Epithelial cell of proximal tubule (primary cell): Measurements from ENCODE around the gene LGALS12. TPM values are rescaled to one million over a fixed set of nuclear protein-coding genes. Genes with fewer than 3 reads are reported as not detected.
A peak's percentile ranks its signal among the peaks of the same experiment; 100 is the strongest.
"Not testable (repeated sequence)": the region's sequence is repeated elsewhere in the genome, so short reads cannot be mapped to it uniquely, and the experiment has no call there.

ENCODE experiments used
- DNase-seq: peaks from one replicate; pipeline ENCODE4 v3.0.0-alpha.2; 2011; ENCODE audit warnings: low read depth
- H3K4me3 ChIP-seq: 2 replicates; pipeline ENCODE4 v1.5.1; 2011; ENCODE audit warnings: low read depth, mild to moderate bottlenecking, low read length
- total RNA-seq: library from RNA; depleted of rRNA; stranded (reverse); fragments of >200 nt; gene quantifications from 2 replicates; pipeline ENCODE4 v1.2.3, GENCODE V29; 2015
- TF ChIP-seq, protein P1 (sequence below): conservative IDR thresholded peaks from 2 replicates; pipeline ENCODE4 v1.5.1; 2012; ENCODE audit warnings: low read depth, mild to moderate bottlenecking, low read length

Gene LGALS12
- total RNA-seq, 1 donor from 2014 or later, result not detected

DNA sequence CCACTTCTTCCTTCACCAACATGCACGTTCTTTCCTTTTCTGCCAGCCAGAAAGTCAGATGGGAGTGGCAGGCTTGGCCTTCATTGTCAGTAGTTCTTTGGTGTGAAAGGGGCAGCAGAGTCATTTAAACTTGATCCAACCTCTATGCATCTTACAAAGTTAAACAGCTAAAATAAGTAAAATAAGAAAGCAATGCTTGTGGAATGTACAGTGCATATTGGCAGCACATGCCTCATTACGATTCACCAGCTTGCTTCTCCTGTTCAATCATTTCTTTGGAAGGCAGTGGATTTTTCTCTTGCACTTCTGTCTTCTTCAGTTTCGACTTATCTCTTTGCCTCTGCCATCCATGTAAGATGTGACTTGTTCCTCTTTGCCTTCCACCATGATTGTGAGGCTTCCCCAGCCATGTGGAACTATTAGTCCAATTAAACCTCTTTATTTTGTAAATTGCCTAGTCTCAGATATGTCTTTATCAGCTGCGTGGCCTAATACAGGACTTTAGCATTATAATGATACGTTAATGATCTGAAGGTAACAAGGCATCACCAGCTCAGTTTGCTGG lies 14.8 kb downstream of the LGALS12 start:
- H3K4me3 ChIP-seq, result no peak overlapping the region
- TF ChIP-seq, protein P1, sequence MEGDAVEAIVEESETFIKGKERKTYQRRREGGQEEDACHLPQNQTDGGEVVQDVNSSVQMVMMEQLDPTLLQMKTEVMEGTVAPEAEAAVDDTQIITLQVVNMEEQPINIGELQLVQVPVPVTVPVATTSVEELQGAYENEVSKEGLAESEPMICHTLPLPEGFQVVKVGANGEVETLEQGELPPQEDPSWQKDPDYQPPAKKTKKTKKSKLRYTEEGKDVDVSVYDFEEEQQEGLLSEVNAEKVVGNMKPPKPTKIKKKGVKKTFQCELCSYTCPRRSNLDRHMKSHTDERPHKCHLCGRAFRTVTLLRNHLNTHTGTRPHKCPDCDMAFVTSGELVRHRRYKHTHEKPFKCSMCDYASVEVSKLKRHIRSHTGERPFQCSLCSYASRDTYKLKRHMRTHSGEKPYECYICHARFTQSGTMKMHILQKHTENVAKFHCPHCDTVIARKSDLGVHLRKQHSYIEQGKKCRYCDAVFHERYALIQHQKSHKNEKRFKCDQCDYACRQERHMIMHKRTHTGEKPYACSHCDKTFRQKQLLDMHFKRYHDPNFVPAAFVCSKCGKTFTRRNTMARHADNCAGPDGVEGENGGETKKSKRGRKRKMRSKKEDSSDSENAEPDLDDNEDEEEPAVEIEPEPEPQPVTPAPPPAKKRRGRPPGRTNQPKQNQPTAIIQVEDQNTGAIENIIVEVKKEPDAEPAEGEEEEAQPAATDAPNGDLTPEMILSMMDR, result no peak

DNA sequence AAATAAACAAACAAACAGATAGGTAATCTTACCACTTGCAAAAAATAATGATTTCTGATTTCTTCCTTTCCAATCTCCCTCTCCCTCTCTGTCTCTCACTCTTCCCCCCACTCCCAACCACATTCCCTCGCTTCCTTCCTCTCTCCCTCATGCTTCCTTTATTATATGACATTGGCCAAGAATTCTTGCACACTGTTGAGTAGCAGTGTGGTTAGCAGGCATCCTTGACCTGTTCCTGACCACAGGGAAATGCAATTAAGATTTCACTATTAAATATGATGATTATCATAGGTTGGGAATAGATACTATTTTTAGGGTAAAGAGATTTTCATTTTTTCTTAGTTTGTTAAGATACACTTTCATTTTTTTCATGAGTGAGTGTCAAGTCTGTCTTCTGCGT lies 16.0 kb downstream of the LGALS12 start:
- TF ChIP-seq, protein P1, result no peak
- no peak overlapping the region for H3K4me3 ChIP-seq
- no peak for DNase-seq

More for the DNA sequence above, 14.8 kb downstream of the LGALS12 start:
- DNase-seq, result no peak

DNA sequence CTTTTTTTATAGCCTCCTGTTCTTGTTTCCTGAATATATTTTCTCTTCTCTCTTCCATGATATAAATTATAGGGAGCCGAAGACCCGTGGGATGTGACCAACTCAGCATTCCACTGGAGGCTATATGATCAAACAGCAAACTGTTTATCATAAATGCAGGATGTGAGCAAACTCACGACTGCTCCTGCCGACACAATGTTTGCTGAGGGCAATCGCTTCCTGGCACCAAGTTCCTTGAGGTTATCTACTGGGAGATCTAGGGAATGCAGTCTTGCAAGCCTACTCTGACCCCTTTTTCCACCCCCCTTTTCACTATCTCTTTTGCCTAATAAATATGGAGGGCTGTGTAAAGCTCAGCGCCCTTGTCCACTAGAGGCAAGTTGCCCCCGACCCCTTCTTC lies 17.3 kb downstream of the LGALS12 start:
- no peak overlapping the region for H3K4me3 ChIP-seq
- no peak for DNase-seq
- TF ChIP-seq, protein P1, result no peak

DNA sequence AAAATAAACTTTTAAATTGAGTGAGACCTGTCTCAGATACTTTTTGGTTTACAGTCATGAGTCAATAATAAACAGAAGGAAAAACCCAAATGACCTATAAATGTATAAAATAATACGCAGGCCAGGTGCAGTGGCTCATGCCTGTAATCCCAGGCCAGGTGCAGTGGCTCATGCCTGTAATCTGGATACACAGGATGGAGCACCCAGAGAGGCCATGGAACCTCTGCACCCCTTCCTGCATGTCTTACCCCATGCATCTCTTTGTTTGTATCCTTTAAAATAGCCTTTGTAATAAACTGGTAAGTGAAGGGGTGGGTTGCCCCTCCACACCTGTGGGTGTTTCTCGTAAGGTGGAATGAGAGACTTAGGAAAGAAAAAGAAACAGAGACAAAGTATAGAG lies 21.8 kb downstream of the LGALS12 start:
- no peak for DNase-seq
- TF ChIP-seq, protein P1, result no peak

DNA sequence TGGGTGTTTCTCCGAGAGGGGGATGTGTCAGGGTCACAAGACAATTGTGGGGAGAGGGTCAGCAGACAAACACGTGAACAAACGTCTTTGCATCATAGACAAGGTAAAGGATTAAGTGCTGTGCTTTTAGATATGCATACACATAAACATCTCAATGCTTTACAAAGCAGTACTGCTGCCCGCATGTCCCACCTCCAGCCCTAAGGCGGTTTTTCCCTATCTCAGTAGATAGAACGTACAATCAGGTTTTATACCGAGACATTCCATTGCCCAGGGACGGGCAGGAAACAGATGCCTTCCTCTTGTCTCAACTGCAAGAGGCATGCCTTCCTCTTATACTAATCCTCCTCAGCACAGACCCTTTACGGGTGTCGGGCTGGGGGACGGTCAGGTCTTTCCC lies 22.3 kb downstream of the LGALS12 start:
- not testable (repeated sequence) for H3K4me3 ChIP-seq, DNase-seq

More for the DNA sequence above, 21.8 kb downstream of the LGALS12 start:
- H3K4me3 ChIP-seq, result peak overlapping the region; percentile 31

DNA sequence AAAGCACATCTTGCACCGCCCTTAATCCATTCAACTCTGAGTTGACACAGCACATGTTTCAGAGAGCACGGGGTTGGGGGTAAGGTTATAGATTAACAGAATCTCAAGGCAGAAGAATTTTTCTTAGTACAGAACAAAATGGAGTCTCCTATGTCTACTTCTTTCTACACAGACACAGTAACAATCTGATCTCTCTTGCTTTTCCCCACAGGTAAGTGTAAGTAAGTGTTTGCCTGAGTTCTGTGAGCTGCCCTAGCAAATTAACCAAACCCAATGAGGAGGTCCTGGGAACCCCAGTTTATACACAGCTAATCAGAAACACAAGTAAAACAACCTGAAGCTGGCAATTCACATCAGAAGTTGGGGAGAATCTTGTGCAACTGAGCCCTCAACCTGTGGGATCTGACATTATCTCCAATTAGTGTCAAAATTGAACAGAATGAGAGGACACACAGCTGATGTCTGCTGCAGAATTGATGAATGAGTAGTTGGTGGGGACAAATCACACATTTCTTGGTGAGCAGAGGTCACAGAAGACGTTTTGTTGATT lies 22.9 kb downstream of the LGALS12 start:
- H3K4me3 ChIP-seq, DNase-seq: not testable (repeated sequence)

DNA sequence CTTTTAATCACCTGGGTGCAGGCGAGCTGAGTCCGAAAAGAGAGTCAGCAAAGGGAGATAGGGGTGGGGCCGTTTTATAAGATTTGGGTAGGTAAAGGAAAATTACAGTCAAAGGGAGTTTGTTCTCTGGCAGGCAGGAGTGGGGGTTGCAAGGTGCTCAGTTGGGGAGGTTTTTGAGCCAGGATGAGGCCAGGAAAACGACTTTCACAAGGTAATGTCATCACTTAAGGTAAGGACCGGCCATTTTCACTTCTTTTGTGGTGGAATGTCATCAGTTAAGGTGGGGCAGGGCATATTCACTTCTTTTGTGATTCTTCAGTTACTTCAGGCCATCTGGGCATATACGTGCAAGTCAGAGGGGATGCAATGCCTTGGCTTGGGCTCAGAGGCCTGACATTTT lies 23.5 kb downstream of the LGALS12 start:
- DNase-seq, H3K4me3 ChIP-seq: not testable (repeated sequence)

DNA sequence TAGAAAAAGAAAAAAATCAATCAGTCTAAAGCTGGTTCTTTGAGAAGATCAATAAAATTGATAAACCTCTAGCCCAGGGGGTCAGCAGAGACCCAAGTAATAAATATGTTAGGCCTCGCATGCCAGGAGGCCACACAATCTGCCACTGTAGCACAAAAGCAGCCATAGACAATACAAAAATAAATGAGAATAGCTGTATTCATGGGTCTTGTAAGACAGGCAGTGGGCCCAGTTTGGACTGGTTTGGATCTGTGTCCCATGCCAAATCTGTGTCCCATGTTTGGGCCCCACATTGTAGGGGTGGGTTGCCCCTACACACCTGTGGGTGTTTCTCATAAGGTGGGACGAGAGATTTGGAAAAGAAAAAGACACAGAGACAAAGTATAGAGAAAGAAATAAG lies 24.1 kb downstream of the LGALS12 start:
- DNase-seq, result no peak
- TF ChIP-seq, protein P1, result no peak
- H3K4me3 ChIP-seq, result no peak overlapping the region

DNA sequence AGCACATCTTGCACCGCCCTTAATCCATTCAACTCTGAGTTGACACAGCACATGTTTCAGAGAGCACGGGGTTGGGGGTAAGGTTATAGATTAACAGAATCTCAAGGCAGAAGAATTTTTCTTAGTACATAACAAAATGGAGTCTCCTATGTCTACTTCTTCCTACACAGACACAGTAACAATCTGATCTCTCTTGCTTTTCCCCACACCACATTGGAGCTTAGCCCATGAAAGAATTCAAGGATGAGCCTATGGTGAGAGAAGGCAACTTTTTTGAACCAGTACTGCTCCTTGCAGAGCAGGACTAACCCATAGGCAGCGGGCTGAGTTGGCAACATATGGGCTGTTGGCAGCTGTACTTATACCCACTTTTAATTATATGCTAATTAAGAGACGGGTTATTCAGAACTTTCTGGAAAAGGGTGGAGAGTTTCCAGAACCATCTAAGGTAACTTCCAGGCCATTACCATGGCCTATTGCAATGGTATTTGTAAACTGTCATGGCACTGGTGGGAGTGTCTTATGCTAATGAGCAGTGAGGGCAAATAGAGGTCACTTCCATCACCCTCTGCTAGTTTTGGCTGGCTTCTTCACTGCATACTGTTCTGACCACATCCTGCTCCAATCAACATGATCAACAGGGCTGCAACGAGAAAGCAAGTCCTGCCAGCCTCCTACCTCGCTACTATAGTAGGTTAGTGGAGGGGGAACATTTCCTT lies 25.3 kb downstream of the LGALS12 start:
- not testable (repeated sequence) for H3K4me3 ChIP-seq
- DNase-seq, result peak; percentile 94
